SK-N-SH (cell line): Measurements from ENCODE around the gene ANKMY1. TPM values are rescaled to one million over a fixed set of nuclear protein-coding genes. Genes with fewer than 3 reads are reported as not detected.

Experiments
- CTCF ChIA-PET: fragments of 300-600, 350-600 bp; formaldehyde crosslinking; extraction: SDS; loops from one replicate; lab custom pipeline; 2021; lab: Yijun Ruan, JAX
- POLR2A ChIA-PET: fragments of 350-600 bp; sonication (Branson Sonifier 250); formaldehyde crosslinking; extraction: SDS; loops from one replicate; lab custom pipeline; 2020; ENCODE audit warnings: antibody characterized with exemption, inconsistent platforms; lab: Yijun Ruan, JAX
- DNase-seq: peaks from one replicate; pipeline ENCODE4 v3.0.0; 2012
- H2AFZ ChIP-seq: fragments of 200-600 bp; sonication (generic); 2 replicates; pipeline ENCODE4 v1.8.1; 2016; ENCODE audit warnings: antibody characterized with exemption, mild to moderate bottlenecking, low read depth
- H3F3A ChIP-seq: fragments of 200-600 bp; sonication (generic); replicated peaks from 2 replicates; pipeline ENCODE3; 2016; ENCODE audit warnings: antibody characterized with exemption, mild to moderate bottlenecking; ENCODE audit not compliant: insufficient read depth
- H3K27ac ChIP-seq, 2 experiments: fragments of 200-500 bp in 1 of 2; fragments of 200-600 bp in 1 of 2; sonication (Bioruptor generic) in 1 of 2; sonication (generic), shearing (Covaris generic) in 1 of 2; 2 replicates each; pipeline versions ENCODE4 v1.5.1 to v1.6.1; 2014 to 2016; ENCODE audit warnings: low read depth in 2 of 2, inconsistent platforms in 1 of 2, low read length in 1 of 2, mild to moderate bottlenecking in 1 of 2, mixed read lengths in 1 of 2
- H3K27me3 ChIP-seq: fragments of 200-600 bp; sonication (generic), shearing (Covaris generic); 2 replicates; pipeline ENCODE4 v1.6.1; 2016; ENCODE audit warnings: mixed run types; ENCODE audit not compliant: insufficient read depth
- H3K36me3 ChIP-seq, 2 experiments: fragments of 200-500 bp in 1 of 2; fragments of 200-600 bp in 1 of 2; sonication (Bioruptor generic) in 1 of 2; sonication (generic) in 1 of 2; replicated peaks in 1 of 2; 2 replicates each; pipeline versions ENCODE3 to v1.5.1; 2014 to 2016; ENCODE audit warnings: low read length in 1 of 2, mild to moderate bottlenecking in 1 of 2; ENCODE audit not compliant: insufficient read depth in 2 of 2, control insufficient read depth in 1 of 2
- H3K4me1 ChIP-seq, 2 experiments: fragments of 200-500 bp in 1 of 2; fragments of 200-600 bp in 1 of 2; sonication (Bioruptor generic) in 1 of 2; sonication (generic), shearing (Covaris generic) in 1 of 2; 2 replicates each; pipeline versions ENCODE4 v1.5.1 to v1.6.1; 2014 to 2016; ENCODE audit warnings: low read depth in 1 of 2, low read length in 1 of 2, mixed run types in 1 of 2; ENCODE audit not compliant: insufficient read depth in 2 of 2, control insufficient read depth in 1 of 2
- H3K4me2 ChIP-seq: fragments of 200-600 bp; sonication (generic), shearing (Covaris generic); 2 replicates; pipeline ENCODE4 v1.6.1; 2017; ENCODE audit warnings: mixed run types
- H3K4me3 ChIP-seq, 2 experiments: fragments of 200-500 bp in 1 of 2; fragments of 200-600 bp in 1 of 2; sonication (Bioruptor generic) in 1 of 2; sonication (generic), shearing (Covaris generic) in 1 of 2; 2 replicates each; pipeline versions ENCODE4 v1.5.1 to v1.8.1; 2014 to 2016; ENCODE audit warnings: low read depth in 2 of 2, inconsistent platforms in 1 of 2, low read length in 1 of 2, mild to moderate bottlenecking in 1 of 2, mixed read lengths in 1 of 2, moderate library complexity in 1 of 2
- H3K79me2 ChIP-seq: fragments of 200-600 bp; sonication (generic); 2 replicates; pipeline ENCODE4 v1.8.1; 2017; ENCODE audit warnings: mild to moderate bottlenecking; ENCODE audit not compliant: insufficient read depth
- H3K9ac ChIP-seq: fragments of 200-600 bp; sonication (generic); 2 replicates; pipeline ENCODE4 v1.6.1; 2017; ENCODE audit warnings: mixed run types
- H3K9me2 ChIP-seq: fragments of 200-600 bp; sonication (generic); 2 replicates; pipeline ENCODE4 v1.6.1; 2017; ENCODE audit warnings: mixed run types
- H3K9me3 ChIP-seq: fragments of 200-600 bp; sonication (generic); 2 replicates; pipeline ENCODE4 v1.6.1; 2017; ENCODE audit warnings: mixed run types, mild to moderate bottlenecking, moderate library complexity
- H4K20me1 ChIP-seq: fragments of 200-600 bp; sonication (generic); 2 replicates; pipeline ENCODE4 v1.6.1; 2017; ENCODE audit warnings: mild to moderate bottlenecking, mixed run types; ENCODE audit not compliant: insufficient read depth
- EP300 ChIP-seq, 2 experiments: IDR thresholded peaks; 2 replicates each; pipeline versions ENCODE4 v1.4.0 to v1.6.1; 2012; ENCODE audit warnings: borderline replicate concordance in 1 of 2, low read depth in 1 of 2, low read length in 1 of 2
- FOSL2 ChIP-seq: IDR thresholded peaks from 2 replicates; pipeline ENCODE4 v1.4.0; 2012; ENCODE audit warnings: low read depth, mild to moderate bottlenecking, moderate library complexity, borderline replicate concordance
- FOXJ3 ChIP-seq: sonication (generic); formaldehyde crosslinking; IDR thresholded peaks from 2 replicates; pipeline ENCODE4 v1.5.1; 2020; ENCODE audit warnings: mild to moderate bottlenecking, missing genetic modification reagents
- JUND ChIP-seq: IDR thresholded peaks from 2 replicates; pipeline ENCODE4 v1.4.0; 2012
- NRF1 ChIP-seq: IDR thresholded peaks from 2 replicates; pipeline ENCODE4 v1.6.1; 2012; ENCODE audit warnings: low read depth, mild to moderate bottlenecking, low read length
- POLR2AphosphoS5 ChIP-seq: IDR thresholded peaks from 2 replicates; pipeline ENCODE4 v1.6.1; 2012; ENCODE audit warnings: low read depth, low read length
- SIN3A ChIP-seq: IDR thresholded peaks from 2 replicates; pipeline ENCODE4 v1.6.1; 2012; ENCODE audit warnings: low read depth, mild to moderate bottlenecking, low read length, moderate library complexity, borderline replicate concordance
- SMC3 ChIP-seq: IDR thresholded peaks from 2 replicates; pipeline ENCODE4 v1.6.1; 2012; ENCODE audit warnings: low read depth, low read length, improper control_type of control experiment
- TAF1 ChIP-seq: IDR thresholded peaks from 2 replicates; pipeline ENCODE4 v1.6.1; 2012; ENCODE audit warnings: low read depth, mild to moderate bottlenecking, low read length, moderate library complexity, borderline replicate concordance
- TEAD4 ChIP-seq: IDR thresholded peaks from 2 replicates; pipeline ENCODE4 v1.4.0; 2012; ENCODE audit warnings: mild to moderate bottlenecking, borderline replicate concordance; ENCODE audit not compliant: insufficient read depth
- WGBS: methylation state at CpG from one replicate; pipeline ENCODE4 v1.1.6; 2017; ENCODE audit warnings: low lambda C conversion rate; 5-methylcytosine and 5-hydroxymethylcytosine counted together
- polyA plus RNA-seq, 3 experiments: library from polyadenylated mRNA; depleted of rRNA; stranded (reverse); fragments of >200 nt; gene quantifications; 2 replicates each; pipeline ENCODE4 v1.2.3, GENCODE V29; 2012
- TF ChIP-seq, protein P1 (sequence below): fragments of 150-350 bp; IDR thresholded peaks from 2 replicates; pipeline ENCODE4 v1.6.1; 2017; ENCODE audit warnings: antibody characterized with exemption, low read length, low read depth, borderline replicate concordance
- TF ChIP-seq, protein P2 (sequence below): IDR thresholded peaks from 2 replicates; pipeline ENCODE4 v1.4.0; 2012; ENCODE audit warnings: low read depth, borderline replicate concordance

The ANKMY1 gene
- polyA plus RNA-seq, 1 of the 3 experiments (the other 2 are of a cell fraction) = 12.1 TPM

DNA sequence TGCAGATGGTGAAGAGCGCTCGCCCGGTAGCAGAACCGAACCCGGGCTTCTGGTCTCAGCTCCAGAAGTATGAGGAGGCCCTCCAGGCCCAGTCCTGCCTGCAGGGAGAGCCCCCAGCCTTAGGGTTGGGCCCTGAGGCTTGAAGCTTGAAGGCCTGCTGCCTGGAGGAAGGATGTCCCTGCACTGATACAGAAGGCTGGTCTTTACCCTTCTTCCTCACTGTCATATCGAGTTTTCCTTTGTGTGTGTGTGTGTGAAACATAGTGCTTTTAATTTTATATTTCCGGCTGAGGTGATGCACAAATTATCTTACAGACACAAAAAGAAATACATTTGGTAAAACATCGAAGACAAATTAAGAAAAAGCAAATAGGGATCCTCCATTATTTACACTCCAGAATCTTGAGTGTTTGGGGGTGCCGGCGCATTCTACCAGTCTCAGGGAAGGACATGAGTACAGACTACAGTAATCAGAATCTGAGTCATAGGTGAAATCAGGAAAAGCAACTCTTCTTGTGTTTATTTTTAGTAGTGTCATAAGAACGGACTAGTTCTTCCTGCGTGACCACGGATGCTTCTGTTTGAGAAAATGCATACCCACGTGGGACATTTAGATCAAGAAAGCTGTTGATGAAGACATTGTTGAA is 3.7 kb upstream of the ANKMY1 start:
- H3K4me2 ChIP-seq = peak overlapping the region; percentile 84
- peaks cover 44% of the 10 kb centered on the region for H3K79me2 ChIP-seq
- no peaks in the 10 kb centered on the region for H3K27me3 ChIP-seq
- H3K4me1 ChIP-seq = peaks cover 34 to 41% of the 10 kb centered on the region in 2 experiments
- peak overlapping the region; percentile 64 to 85 for H3K4me3 ChIP-seq
- peak overlapping the region; percentile 97 for H3K9ac ChIP-seq
- H3K27ac ChIP-seq = peak overlapping the region; percentile 80 to 92
- ChIA-PET POLR2A (interaction anchor here (0.8 to 2.1 kb wide), 6 partner anchors 8 to 313 kb away, joined by 3 to 19 read pairs (median 4); partner anchors contain the start of genes CAPN10 and KIF1A), CTCF (interaction anchor here (0.7 to 1.8 kb wide), 4 partner anchors 24 to 290 kb away, joined by 3 to 7 read pairs (median 4); no protein-coding TSS in a partner anchor)
- H3K9me3 ChIP-seq = no peaks in the 10 kb centered on the region
- peaks cover 0 to 7% of the 10 kb centered on the region in 2 experiments for H3K36me3 ChIP-seq
- H3K9me2 ChIP-seq = no peaks in the 10 kb centered on the region
- H3F3A ChIP-seq = peaks cover 19% of the 10 kb centered on the region
- WGBS = 11% methylated on average over 9 of the region's 14 CpGs
- no peak for DNase-seq
- peaks cover 12% of the 10 kb centered on the region; the same call in 1 of the 2 replicates for H4K20me1 ChIP-seq
- peak overlapping the region; percentile 1; the same call in 1 of the 2 replicates for H2AFZ ChIP-seq
- no peak for TF ChIP-seq TEAD4
- TF ChIP-seq, protein P1, sequence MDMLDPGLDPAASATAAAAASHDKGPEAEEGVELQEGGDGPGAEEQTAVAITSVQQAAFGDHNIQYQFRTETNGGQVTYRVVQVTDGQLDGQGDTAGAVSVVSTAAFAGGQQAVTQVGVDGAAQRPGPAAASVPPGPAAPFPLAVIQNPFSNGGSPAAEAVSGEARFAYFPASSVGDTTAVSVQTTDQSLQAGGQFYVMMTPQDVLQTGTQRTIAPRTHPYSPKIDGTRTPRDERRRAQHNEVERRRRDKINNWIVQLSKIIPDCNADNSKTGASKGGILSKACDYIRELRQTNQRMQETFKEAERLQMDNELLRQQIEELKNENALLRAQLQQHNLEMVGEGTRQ = no peak
- no peak for TF ChIP-seq EP300 (IDR thresholded peaks at IDR 0.05; ENCODE audit: borderline replicate concordance in 1 of 2, low read depth in 1 of 2, low read length in 1 of 2)
- no peak for TF ChIP-seq TAF1
- TF ChIP-seq JUND = 0 out of 2 replicates have a peak, but pooled peaks have one; percentile 3
- TF ChIP-seq SMC3 = no peak
- TF ChIP-seq NRF1 = no peak
- no peak for TF ChIP-seq POLR2AphosphoS5
- TF ChIP-seq FOSL2 = peak; percentile 39; the same call in 1 of the 2 replicates
- TF ChIP-seq, protein P2, sequence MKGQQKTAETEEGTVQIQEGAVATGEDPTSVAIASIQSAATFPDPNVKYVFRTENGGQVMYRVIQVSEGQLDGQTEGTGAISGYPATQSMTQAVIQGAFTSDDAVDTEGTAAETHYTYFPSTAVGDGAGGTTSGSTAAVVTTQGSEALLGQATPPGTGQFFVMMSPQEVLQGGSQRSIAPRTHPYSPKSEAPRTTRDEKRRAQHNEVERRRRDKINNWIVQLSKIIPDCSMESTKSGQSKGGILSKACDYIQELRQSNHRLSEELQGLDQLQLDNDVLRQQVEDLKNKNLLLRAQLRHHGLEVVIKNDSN = no peak
- no peak for TF ChIP-seq SIN3A
- no peak for TF ChIP-seq FOXJ3 (CRISPR knock-in tag)
